ENCODE measurements around the gene PRKCA.

- TF ChIP-seq YY1 (IDR thresholded peaks at IDR 0.05; ENCODE audit: insufficient read depth, insufficient read length) (no peak), ZNF274 (IDR thresholded peaks at IDR 0.05; ENCODE audit: low read depth, low read length) (no peak), SUZ12 (IDR thresholded peaks at IDR 0.05; ENCODE audit: extremely low read depth, insufficient read depth, insufficient read length) (no peak)
Observed at GRCh38 chr17:66665194-66665593, 362.8 kb downstream of the PRKCA start.

All from NT2/D1 (cell line).